HEK293 (cell line): ENCODE data around the gene WASHC3.

Source experiments
- CTCF ChIA-PET: fragments of 350-600 bp; formaldehyde crosslinking; extraction: SDS; loops from one replicate; lab custom pipeline; 2021; ENCODE audit warnings: antibody characterized with exemption; lab: Yijun Ruan, JAX
- POLR2A ChIA-PET: fragments of 300-600 bp; formaldehyde crosslinking; extraction: SDS; loops from one replicate; lab custom pipeline; 2020; ENCODE audit warnings: antibody characterized with exemption, inconsistent platforms; lab: Yijun Ruan, JAX
- H3K27ac ChIP-seq: fragments of 200-500 bp; sonication (Bioruptor generic); 2 replicates; pipeline ENCODE4 v1.5.1; 2014; ENCODE audit warnings: low read depth, low read length, control low read depth, inconsistent platforms; ENCODE audit errors: extremely low read depth
- H3K36me3 ChIP-seq, 2 experiments: fragments of 200-500 bp in 1 of 2; sonication (Bioruptor generic) in 1 of 2; 1 replicate in 1 of 2; 2 replicates in 1 of 2; pipeline ENCODE4 v1.5.1; 2014 to 2017; ENCODE audit warnings: inconsistent platforms in 2 of 2, low read length in 2 of 2; ENCODE audit not compliant: control insufficient read depth in 2 of 2, insufficient read depth in 1 of 2
- H3K4me1 ChIP-seq: fragments of 200-500 bp; sonication (Bioruptor generic); 2 replicates; pipeline ENCODE4 v1.5.1; 2014; ENCODE audit warnings: mild to moderate bottlenecking, low read length, inconsistent platforms; ENCODE audit not compliant: control insufficient read depth, insufficient read depth
- H3K4me3 ChIP-seq: 2 replicates; pipeline ENCODE4 v1.5.1; 2011; ENCODE audit warnings: low read depth, mild to moderate bottlenecking, control low read depth, low read length, moderate library complexity
- H3K9me3 ChIP-seq: fragments of 200-500 bp; sonication (Bioruptor generic); 2 replicates; pipeline ENCODE4 v1.5.1; 2014; ENCODE audit warnings: low read depth, low read length, inconsistent platforms; ENCODE audit not compliant: control insufficient read depth, insufficient read depth
- EGR2 ChIP-seq: fragments of 450-650 bp; formaldehyde crosslinking; IDR thresholded peaks from 2 replicates; pipeline ENCODE4 v1.5.1; 2016; ENCODE audit warnings: low read depth, missing biosample characterization, missing genetic modification characterization
- ELK4 ChIP-seq: IDR thresholded peaks from 2 replicates; pipeline ENCODE4 v1.6.1; 2011; ENCODE audit warnings: mild to moderate bottlenecking, low read depth, low read length, borderline replicate concordance
- FEZF1 ChIP-seq: fragments of 450-650 bp; formaldehyde crosslinking; IDR thresholded peaks from 2 replicates; pipeline ENCODE4 v1.5.1; 2016; ENCODE audit warnings: missing biosample characterization, missing genetic modification characterization
- GLI2 ChIP-seq: fragments of 450-650 bp; formaldehyde crosslinking; IDR thresholded peaks from 2 replicates; pipeline ENCODE4; 2017; ENCODE audit warnings: missing biosample characterization, missing genetic modification characterization, low read depth, borderline replicate concordance
- SCRT1 ChIP-seq: fragments of 450-650 bp; formaldehyde crosslinking; IDR thresholded peaks from 2 replicates; pipeline ENCODE4 v1.5.1; 2016; ENCODE audit warnings: missing biosample characterization, missing genetic modification characterization, borderline replicate concordance
- SP3 ChIP-seq: fragments of 450-650 bp; formaldehyde crosslinking; IDR thresholded peaks from 2 replicates; pipeline ENCODE4 v1.5.1; 2016; ENCODE audit warnings: missing biosample characterization, missing genetic modification characterization
- YY2 ChIP-seq: fragments of 450-650 bp; formaldehyde crosslinking; IDR thresholded peaks from 2 replicates; pipeline ENCODE4 v1.5.1; 2016; ENCODE audit warnings: missing biosample characterization, missing genetic modification characterization
- ZBTB11 ChIP-seq: fragments of 450-650 bp; formaldehyde crosslinking; conservative IDR thresholded peaks from 2 replicates; pipeline ENCODE4 v1.5.1; 2016; ENCODE audit warnings: low read depth, missing biosample characterization, missing genetic modification characterization
- ZNF24 ChIP-seq: fragments of 450-650 bp; formaldehyde crosslinking; IDR thresholded peaks from 2 replicates; pipeline ENCODE4 v1.5.1; 2016; ENCODE audit warnings: missing biosample characterization, missing genetic modification characterization
- ZNF26 ChIP-seq: fragments of 450-650 bp; formaldehyde crosslinking; IDR thresholded peaks from 2 replicates; pipeline ENCODE4 v1.5.1; 2016; ENCODE audit warnings: missing biosample characterization, missing genetic modification characterization
- ZNF37A ChIP-seq: fragments of 450-650 bp; IDR thresholded peaks from 2 replicates; pipeline ENCODE4 v1.5.1; 2018; ENCODE audit warnings: missing biosample characterization, missing genetic modification characterization
- ZNF426 ChIP-seq: fragments of 450-650 bp; formaldehyde crosslinking; IDR thresholded peaks from 2 replicates; pipeline ENCODE4 v1.5.1; 2017; ENCODE audit warnings: missing biosample characterization, missing genetic modification characterization, mild to moderate bottlenecking, inconsistent platforms, moderate library complexity
- ZNF549 ChIP-seq: fragments of 450-650 bp; IDR thresholded peaks from 2 replicates; pipeline ENCODE4 v1.5.1; 2018; ENCODE audit warnings: missing biosample characterization, missing genetic modification characterization, mild to moderate bottlenecking, inconsistent platforms, moderate library complexity
- ZNF623 ChIP-seq: fragments of 450-650 bp; formaldehyde crosslinking; IDR thresholded peaks from 2 replicates; pipeline ENCODE4 v1.5.1; 2016; ENCODE audit warnings: missing biosample characterization, missing genetic modification characterization
- ZNF654 ChIP-seq: fragments of 450-650 bp; formaldehyde crosslinking; IDR thresholded peaks from 2 replicates; pipeline ENCODE4 v1.5.1; 2016; ENCODE audit warnings: low read depth, missing biosample characterization, missing genetic modification characterization
- ZNF677 ChIP-seq: fragments of 450-650 bp; IDR thresholded peaks from 2 replicates; pipeline ENCODE4 v1.5.0; 2018; ENCODE audit warnings: missing biosample characterization, mild to moderate bottlenecking, missing genetic modification characterization, moderate library complexity
- ZSCAN18 ChIP-seq: fragments of 450-650 bp; formaldehyde crosslinking; IDR thresholded peaks from 2 replicates; pipeline ENCODE4 v1.5.1; 2016; ENCODE audit warnings: missing biosample characterization, missing genetic modification characterization

WASHC3 gene

GRCh38 chr12:102096855-102097254, 35.1 kb upstream of the WASHC3 start:
- no peak overlapping the region for H3K4me3 ChIP-seq

GRCh38 chr12:102095677-102096263, 34.0 kb upstream of the WASHC3 start:
- Histone ChIP-seq H3K4me3 (no peak overlapping the region), H3K9me3 (no peaks in the 10 kb centered on the region), H3K36me3 (peaks cover 19 to 42% of the 10 kb centered on the region in 2 experiments), H3K4me1 (no peaks in the 10 kb centered on the region), H3K27ac (no peak overlapping the region)
- TF ChIP-seq ZSCAN18 (tag by site-specific recombination) (no peak), ELK4 (no peak)
- CTCF ChIA-PET, result interaction anchor here (0.5 to 2.9 kb wide), 18 partner anchors 9 to 715 kb away, joined by 3 to 8 read pairs (median 4); no protein-coding TSS in a partner anchor
- POLR2A ChIA-PET, result no interaction called here

More at GRCh38 chr12:102096855-102097254, 35.1 kb upstream of the WASHC3 start:
- peaks cover 19 to 42% of the 10 kb centered on the region in 2 experiments for H3K36me3 ChIP-seq
- TF ChIP-seq GLI2, result no peak
- TF ChIP-seq ZNF26, result no peak
- TF ChIP-seq ZNF37A (tag by site-specific recombination), result no peak
- no peak for TF ChIP-seq EGR2 (tag by site-specific recombination)
- TF ChIP-seq ZNF654 (tag by site-specific recombination), result no peak
- TF ChIP-seq FEZF1, result no peak
- TF ChIP-seq ZNF426, result no peak
- TF ChIP-seq ZNF623, result no peak
- no peak for TF ChIP-seq ZBTB11 (tag by site-specific recombination)
- no peak for TF ChIP-seq YY2 (tag by site-specific recombination)
- no peak for TF ChIP-seq ZNF677 (tag by site-specific recombination)
- TF ChIP-seq SCRT1 (tag by site-specific recombination), result no peak
- no peak for TF ChIP-seq SP3 (tag by site-specific recombination)
- no peak for TF ChIP-seq ZNF549 (tag by site-specific recombination)
- TF ChIP-seq ZNF24 (tag by site-specific recombination), result no peak
- ChIA-PET CTCF (interaction anchor here (1.1 to 2.9 kb wide), 2 partner anchors 178 to 388 kb away, joined by 3 to 8 read pairs; no protein-coding TSS in a partner anchor), POLR2A (no interaction called here)
- H3K9me3 ChIP-seq, result no peaks in the 10 kb centered on the region
- no peaks in the 10 kb centered on the region for H3K4me1 ChIP-seq
- no peak overlapping the region for H3K27ac ChIP-seq
